Ramos (cell line): Measurements from ENCODE around the gene CPA5.

Experiments used
- in situ Hi-C: fragments of 300-500 bp; cut with MboI; formaldehyde crosslinking; loops from one replicate; pipeline ENCODE4 v1.14.3; 2022; ENCODE audit warnings: low sequenced_read_pairs; ENCODE audit not compliant: unreplicated experiment

The CPA5 gene

GRCh38 chr7:130356121-130356875 is 11.7 kb downstream of the CPA5 start:
- in situ Hi-C loops, result no loop called here

GRCh38 chr7:130356876-130357611 is 12.4 kb downstream of the CPA5 start:
- in situ Hi-C loops, result no loop called here

GRCh38 chr7:130358471-130358870 is 13.9 kb downstream of the CPA5 start:
- in situ Hi-C loops, result no loop called here

- in situ Hi-C loops, result no loop called here
Measured at GRCh38 chr7:130359276-130359857, 14.8 kb downstream of the CPA5 start.

GRCh38 chr7:130360518-130360917 is 15.9 kb downstream of the CPA5 start:
- in situ Hi-C loops, result no loop called here

GRCh38 chr7:130361681-130362080 is 17.1 kb downstream of the CPA5 start:
- in situ Hi-C loops, result no loop called here

- in situ Hi-C loops, result no loop called here
Measured at GRCh38 chr7:130362251-130362816, 17.7 kb downstream of the CPA5 start.

- in situ Hi-C loops, result no loop called here
Measured at GRCh38 chr7:130363026-130363847, 18.6 kb downstream of the CPA5 start.

GRCh38 chr7:130364451-130364850 is 19.8 kb downstream of the CPA5 start:
- in situ Hi-C loops, result no loop called here

- in situ Hi-C loops, result no loop called here
Measured at GRCh38 chr7:130365088-130365487, 20.5 kb downstream of the CPA5 start.

GRCh38 chr7:130365511-130366441 is 21.2 kb downstream of the CPA5 start:
- in situ Hi-C loops, result no loop called here

- in situ Hi-C loops, result no loop called here
Measured at GRCh38 chr7:130366564-130366963, 21.9 kb downstream of the CPA5 start.

GRCh38 chr7:130367088-130367755 is 22.6 kb downstream of the CPA5 start:
- in situ Hi-C loops, result no loop called here

- in situ Hi-C loops, result no loop called here
Measured at GRCh38 chr7:130367836-130368746, 23.5 kb downstream of the CPA5 start.

GRCh38 chr7:130369110-130369711 is 24.6 kb downstream of the CPA5 start:
- in situ Hi-C loops, result no loop called here

GRCh38 chr7:130369831-130370550 is 25.4 kb downstream of the CPA5 start:
- in situ Hi-C loops, result no loop called here

GRCh38 chr7:130371046-130371445 is 26.4 kb downstream of the CPA5 start:
- in situ Hi-C loops, result no loop called here
